ENCODE measurements around the gene NDUFS3.

Gene NDUFS3

GRCh38 chr11:47592970-47593369 lies 14.1 kb downstream of the NDUFS3 start:
- DNase-seq, result no peak

GRCh38 chr11:47593492-47593933 lies 14.6 kb downstream of the NDUFS3 start:
- DNase-seq, result no peak

- no peak for DNase-seq
Observed at GRCh38 chr11:47593934-47594855, 15.3 kb downstream of the NDUFS3 start, which contains the start of gene C1QTNF4. C1QTNF4 (minus strand) TSS chr11:47594411; CDS start chr11:47590810, 3,601 bp downstream.

DNA sequence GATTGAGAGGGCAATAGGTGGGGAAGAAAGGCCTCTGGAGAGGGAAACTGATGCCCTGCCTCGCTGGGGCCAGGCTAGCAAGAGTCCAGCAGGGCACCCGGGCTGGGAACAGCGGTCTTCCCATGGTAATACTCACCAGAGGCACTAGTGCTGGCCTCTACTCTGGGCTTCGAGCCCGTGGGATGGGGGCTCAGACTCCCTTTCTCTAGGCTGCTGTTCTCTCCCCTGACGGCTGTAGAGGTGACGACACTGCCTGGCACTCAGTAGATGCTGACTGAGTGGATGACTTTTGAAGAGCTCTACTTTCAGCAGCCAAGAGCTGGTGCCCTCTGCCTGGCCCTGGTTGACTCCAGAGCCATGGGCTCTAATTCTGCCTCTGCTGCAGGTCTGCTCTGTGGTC lies 16.2 kb downstream of the NDUFS3 start:
- no peak for DNase-seq

DNA sequence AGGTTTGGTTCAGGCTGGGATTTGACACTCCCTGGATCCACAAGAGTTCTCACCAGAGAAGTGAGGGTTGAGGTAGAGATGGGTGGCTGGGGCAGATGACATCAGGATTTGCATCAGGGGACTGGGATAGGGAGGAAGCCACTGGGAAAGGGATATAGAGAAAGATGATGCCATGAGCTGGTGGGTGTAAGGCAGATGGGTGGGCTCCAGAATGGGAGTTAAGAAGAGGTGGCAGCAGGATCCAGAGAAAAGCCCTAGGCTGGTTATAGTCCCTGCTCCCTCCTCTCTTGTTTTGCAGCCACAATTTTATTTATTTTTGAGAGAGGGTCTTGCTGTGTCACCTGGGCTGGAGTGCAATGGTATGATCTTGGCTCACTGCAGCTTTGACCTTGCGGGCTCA lies 17.1 kb downstream of the NDUFS3 start:
- DNase-seq, result no peak

- DNase-seq, result no peak
Observed at GRCh38 chr11:47599902-47600301, 21.0 kb downstream of the NDUFS3 start.

GRCh38 chr11:47603295-47603694 lies 24.4 kb downstream of the NDUFS3 start:
- no peak for DNase-seq

DNA sequence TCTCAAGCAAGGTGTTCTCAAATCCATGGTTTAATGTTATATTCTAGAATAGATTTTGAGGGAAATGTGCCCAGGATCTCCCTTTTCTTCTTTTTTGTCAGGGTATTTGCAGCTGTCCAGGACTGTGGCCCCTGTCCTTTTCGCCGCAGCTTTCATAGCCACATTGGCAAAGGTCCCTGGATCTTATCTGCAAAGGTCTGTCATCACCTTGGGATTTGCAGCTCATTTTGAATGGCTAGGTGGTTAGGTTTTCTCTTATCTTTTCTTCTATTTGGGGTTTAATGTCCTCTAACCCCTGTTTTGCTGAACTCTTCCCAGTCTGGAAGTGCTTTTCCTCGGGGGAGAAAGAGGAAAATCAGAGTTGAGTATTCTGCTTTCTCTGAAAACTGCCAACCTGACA lies 27.0 kb downstream of the NDUFS3 start:
- DNase-seq, result no peak

DNA sequence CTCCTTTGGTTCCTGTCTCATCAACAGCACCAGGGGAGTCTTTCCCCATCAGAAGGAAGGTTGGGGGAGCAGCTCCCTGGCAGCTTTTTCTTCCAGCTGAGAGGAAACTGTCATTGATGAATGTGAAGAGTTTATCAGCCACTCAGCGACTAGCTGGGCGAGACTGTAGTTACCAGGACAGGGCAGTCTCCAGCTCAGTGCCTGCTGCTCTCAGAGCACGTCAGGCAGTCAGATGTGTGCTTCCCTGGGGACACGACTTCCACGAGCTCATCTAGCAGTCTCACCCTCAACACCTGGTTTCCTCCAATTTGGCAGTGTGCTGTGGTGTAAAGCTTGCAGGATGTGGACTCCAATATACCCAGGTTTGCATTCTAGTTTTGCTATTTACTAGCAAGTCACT lies 27.9 kb downstream of the NDUFS3 start:
- DNase-seq, result no peak

GRCh38 chr11:47607380-47607779 lies 28.5 kb downstream of the NDUFS3 start:
- DNase-seq, result no peak

GRCh38 chr11:47609675-47610074 lies 30.8 kb downstream of the NDUFS3 start:
- DNase-seq, result no peak

GRCh38 chr11:47611348-47611794 lies 32.5 kb downstream of the NDUFS3 start:
- no peak for DNase-seq

GRCh38 chr11:47615249-47615648 lies 36.4 kb downstream of the NDUFS3 start:
- DNase-seq, result no peak

DNA sequence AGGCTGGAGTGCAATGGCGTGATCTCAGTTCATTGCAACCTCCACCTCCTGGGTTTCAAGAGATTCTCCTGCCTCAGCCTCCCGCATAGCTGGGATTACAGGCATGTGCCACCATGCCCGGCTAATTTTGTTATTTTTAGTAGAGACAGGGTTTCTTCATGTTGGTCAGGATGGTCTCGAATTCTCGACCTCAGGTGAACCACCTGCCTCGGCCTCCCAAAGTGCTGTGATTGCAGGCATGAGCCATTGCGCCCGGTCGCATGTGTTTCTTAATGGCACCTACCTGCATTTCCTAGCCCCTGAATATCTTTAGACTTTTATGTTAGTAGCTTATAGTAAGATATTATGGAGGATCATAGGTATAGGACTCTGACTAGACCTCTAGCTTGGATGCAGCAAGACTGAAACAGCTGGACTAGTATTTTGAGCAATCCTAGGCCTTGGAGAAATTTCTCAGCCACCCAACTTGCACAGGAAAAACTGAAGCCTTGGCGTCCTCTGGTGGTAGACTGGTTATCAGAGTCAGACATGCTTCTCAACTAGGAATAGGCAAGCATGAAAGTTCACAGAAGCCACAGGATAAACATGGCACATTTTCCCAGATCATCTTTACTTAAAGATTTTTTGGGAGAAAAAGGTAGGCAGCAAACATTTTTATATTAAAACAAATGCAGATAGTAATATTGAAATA lies 38.0 kb downstream of the NDUFS3 start:
- DNase-seq, result no peak

GRCh38 chr11:47617417-47617809 lies 38.5 kb downstream of the NDUFS3 start:
- no peak for DNase-seq

- DNase-seq, result no peak
Observed at GRCh38 chr11:47620836-47621378, 42.0 kb downstream of the NDUFS3 start.

- no peak for DNase-seq
Observed at GRCh38 chr11:47626234-47626633, 47.4 kb downstream of the NDUFS3 start.

- no peak for DNase-seq
Observed at GRCh38 chr11:47628026-47628425, 49.2 kb downstream of the NDUFS3 start.

DNA sequence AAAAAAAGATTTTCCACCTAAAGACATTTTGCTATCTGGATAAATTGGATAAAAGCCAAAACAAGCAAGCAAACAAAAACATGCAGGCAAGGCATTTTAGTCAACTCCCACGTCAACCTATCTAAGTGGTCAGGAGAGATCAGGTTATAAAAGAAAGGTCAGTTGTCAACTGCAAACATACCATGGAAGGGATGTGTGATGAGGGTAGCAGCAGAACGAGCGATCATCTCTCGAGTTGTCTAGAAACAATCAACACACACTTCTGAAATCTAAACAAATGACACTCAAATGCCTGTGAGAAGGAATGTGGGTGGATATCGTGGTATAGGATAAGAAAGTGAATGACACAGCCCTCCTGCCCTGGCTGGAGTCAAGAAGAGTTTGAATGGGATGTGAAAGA lies 52.6 kb downstream of the NDUFS3 start:
- no peak for DNase-seq

All from DMS 273 treated with DMSO at 0.1 percent for 48 hours (cell line).